Ishikawa (cell line): ENCODE measurements around the gene ALDH3A2.

Source experiments
- CEBPB ChIP-seq: IDR thresholded peaks from 2 replicates; pipeline ENCODE4 v1.6.1; 2012
- CREB1 ChIP-seq: IDR thresholded peaks from 2 replicates; pipeline ENCODE4 v1.6.1; 2012; ENCODE audit warnings: low read depth
- EGR1 ChIP-seq: IDR thresholded peaks from 2 replicates; pipeline ENCODE4 v1.6.1; 2012
- EP300 ChIP-seq: IDR thresholded peaks from 2 replicates; pipeline ENCODE4 v1.6.1; 2012; ENCODE audit warnings: borderline replicate concordance
- FOXM1 ChIP-seq: IDR thresholded peaks from 2 replicates; pipeline ENCODE4 v1.6.1; 2012; ENCODE audit warnings: low read depth, borderline replicate concordance
- NFIC ChIP-seq: IDR thresholded peaks from 2 replicates; pipeline ENCODE4 v1.6.1; 2012
- RAD21 ChIP-seq: IDR thresholded peaks from 2 replicates; pipeline ENCODE4 v1.6.1; 2012; ENCODE audit warnings: low read depth
- TAF1 ChIP-seq: IDR thresholded peaks from 2 replicates; pipeline ENCODE4 v1.6.1; 2012; ENCODE audit warnings: low read depth, mild to moderate bottlenecking
- TCF12 ChIP-seq: IDR thresholded peaks from 2 replicates; pipeline ENCODE4 v1.6.1; 2012; ENCODE audit warnings: low read depth
- TEAD4 ChIP-seq: IDR thresholded peaks from 2 replicates; pipeline ENCODE4 v1.6.1; 2012
- YY1 ChIP-seq: IDR thresholded peaks from 2 replicates; pipeline ENCODE4 v1.6.1; 2012; ENCODE audit warnings: low read depth
- ZBTB7A ChIP-seq: IDR thresholded peaks from 2 replicates; pipeline ENCODE4 v1.6.1; 2012; ENCODE audit warnings: low read depth
- TF ChIP-seq, protein P1 (sequence below): IDR thresholded peaks from 2 replicates; pipeline ENCODE4 v1.6.1; 2012
- TF ChIP-seq, protein P2 (sequence below): IDR thresholded peaks from 2 replicates; pipeline ENCODE4 v1.6.1; 2012; ENCODE audit warnings: low read depth, mild to moderate bottlenecking
- TF ChIP-seq, protein P3 (sequence below): IDR thresholded peaks from 2 replicates; pipeline ENCODE4 v1.6.1; 2012

Gene ALDH3A2

DNA sequence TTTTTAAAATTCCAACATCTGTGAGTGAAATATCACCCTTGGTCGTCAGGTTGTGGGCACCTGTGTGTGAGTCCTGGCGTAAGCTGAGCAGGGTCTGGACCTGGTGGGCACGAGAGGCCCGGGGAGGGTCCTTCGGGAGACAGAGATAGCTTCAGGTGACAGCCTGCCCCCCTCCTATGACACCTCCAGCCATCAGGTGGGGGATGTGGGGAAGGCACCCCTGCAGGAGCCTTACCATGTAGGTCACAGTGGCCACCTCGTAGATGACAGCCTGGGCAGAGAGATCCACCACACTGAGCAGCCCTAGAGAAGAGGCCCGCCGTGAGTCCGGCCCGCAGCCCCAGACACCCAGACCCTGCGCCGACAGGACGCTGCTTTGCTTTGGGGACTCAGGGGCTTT is 56.6 kb downstream of the ALDH3A2 start:
- TF ChIP-seq YY1 (no peak), TAF1 (no peak), CREB1 (no peak), TEAD4 (no peak), ZBTB7A (no peak), FOXM1 (no peak)
- TF ChIP-seq, protein P1, sequence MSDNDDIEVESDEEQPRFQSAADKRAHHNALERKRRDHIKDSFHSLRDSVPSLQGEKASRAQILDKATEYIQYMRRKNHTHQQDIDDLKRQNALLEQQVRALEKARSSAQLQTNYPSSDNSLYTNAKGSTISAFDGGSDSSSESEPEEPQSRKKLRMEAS: no peak
- TF ChIP-seq, protein P2, sequence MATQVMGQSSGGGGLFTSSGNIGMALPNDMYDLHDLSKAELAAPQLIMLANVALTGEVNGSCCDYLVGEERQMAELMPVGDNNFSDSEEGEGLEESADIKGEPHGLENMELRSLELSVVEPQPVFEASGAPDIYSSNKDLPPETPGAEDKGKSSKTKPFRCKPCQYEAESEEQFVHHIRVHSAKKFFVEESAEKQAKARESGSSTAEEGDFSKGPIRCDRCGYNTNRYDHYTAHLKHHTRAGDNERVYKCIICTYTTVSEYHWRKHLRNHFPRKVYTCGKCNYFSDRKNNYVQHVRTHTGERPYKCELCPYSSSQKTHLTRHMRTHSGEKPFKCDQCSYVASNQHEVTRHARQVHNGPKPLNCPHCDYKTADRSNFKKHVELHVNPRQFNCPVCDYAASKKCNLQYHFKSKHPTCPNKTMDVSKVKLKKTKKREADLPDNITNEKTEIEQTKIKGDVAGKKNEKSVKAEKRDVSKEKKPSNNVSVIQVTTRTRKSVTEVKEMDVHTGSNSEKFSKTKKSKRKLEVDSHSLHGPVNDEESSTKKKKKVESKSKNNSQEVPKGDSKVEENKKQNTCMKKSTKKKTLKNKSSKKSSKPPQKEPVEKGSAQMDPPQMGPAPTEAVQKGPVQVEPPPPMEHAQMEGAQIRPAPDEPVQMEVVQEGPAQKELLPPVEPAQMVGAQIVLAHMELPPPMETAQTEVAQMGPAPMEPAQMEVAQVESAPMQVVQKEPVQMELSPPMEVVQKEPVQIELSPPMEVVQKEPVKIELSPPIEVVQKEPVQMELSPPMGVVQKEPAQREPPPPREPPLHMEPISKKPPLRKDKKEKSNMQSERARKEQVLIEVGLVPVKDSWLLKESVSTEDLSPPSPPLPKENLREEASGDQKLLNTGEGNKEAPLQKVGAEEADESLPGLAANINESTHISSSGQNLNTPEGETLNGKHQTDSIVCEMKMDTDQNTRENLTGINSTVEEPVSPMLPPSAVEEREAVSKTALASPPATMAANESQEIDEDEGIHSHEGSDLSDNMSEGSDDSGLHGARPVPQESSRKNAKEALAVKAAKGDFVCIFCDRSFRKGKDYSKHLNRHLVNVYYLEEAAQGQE: no peak

DNA sequence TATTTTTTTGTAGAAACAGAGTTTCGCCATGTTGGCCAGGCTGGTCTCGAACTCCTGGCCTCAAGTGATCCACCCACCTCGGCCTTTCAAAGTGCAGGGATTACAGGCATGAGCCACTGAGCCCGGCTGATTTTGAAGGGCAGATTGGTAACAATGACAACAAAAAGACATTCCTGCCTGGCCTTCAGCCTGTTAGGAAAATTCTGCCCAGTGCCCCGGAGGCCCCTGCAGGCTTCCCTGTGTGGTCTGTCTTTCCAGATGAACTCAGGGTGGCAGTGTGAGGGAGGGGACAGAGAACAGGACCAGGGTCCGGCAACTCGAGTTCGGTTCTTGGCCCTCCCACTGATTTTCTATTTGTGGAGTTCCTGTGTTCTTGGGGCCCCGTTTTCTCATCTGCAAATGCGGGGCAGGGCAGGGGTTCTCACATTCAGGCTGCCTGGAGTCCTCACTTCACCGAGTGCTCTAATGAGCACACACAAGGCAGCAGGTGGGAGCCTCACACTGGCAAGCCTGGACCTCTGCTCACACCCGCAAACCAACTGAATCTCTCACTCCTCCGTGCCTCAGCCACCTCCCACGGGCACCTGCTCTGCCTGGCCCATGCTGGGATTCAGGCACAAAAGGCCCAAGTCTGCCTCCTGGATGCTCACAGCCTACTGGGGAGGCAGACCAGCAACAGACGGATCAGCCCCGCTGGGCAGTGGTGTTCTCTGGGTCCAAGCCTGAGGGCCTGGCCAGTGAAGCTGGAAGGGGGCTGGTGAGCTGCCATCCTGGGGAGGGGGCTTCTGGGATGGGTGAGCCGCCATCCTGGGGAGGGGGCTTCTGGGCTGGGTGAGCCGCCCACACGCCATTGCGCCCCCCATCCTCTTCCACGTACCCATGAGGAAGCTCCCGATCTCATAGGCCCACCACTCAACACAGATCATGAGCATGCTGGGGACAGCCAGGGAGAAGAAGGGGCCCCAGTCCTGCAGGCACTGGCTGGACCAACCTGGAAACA is 57.5 kb downstream of the ALDH3A2 start:
- no peak for TF ChIP-seq CEBPB
- no peak for TF ChIP-seq TAF1
- TF ChIP-seq, protein P1: no peak
- TF ChIP-seq EGR1: no peak
- TF ChIP-seq NFIC: no peak
- TF ChIP-seq, protein P2: no peak
- TF ChIP-seq EP300: no peak
- no peak for TF ChIP-seq ZBTB7A
- TF ChIP-seq RAD21: no peak
- TF ChIP-seq TCF12: no peak
- TF ChIP-seq FOXM1: no peak

DNA sequence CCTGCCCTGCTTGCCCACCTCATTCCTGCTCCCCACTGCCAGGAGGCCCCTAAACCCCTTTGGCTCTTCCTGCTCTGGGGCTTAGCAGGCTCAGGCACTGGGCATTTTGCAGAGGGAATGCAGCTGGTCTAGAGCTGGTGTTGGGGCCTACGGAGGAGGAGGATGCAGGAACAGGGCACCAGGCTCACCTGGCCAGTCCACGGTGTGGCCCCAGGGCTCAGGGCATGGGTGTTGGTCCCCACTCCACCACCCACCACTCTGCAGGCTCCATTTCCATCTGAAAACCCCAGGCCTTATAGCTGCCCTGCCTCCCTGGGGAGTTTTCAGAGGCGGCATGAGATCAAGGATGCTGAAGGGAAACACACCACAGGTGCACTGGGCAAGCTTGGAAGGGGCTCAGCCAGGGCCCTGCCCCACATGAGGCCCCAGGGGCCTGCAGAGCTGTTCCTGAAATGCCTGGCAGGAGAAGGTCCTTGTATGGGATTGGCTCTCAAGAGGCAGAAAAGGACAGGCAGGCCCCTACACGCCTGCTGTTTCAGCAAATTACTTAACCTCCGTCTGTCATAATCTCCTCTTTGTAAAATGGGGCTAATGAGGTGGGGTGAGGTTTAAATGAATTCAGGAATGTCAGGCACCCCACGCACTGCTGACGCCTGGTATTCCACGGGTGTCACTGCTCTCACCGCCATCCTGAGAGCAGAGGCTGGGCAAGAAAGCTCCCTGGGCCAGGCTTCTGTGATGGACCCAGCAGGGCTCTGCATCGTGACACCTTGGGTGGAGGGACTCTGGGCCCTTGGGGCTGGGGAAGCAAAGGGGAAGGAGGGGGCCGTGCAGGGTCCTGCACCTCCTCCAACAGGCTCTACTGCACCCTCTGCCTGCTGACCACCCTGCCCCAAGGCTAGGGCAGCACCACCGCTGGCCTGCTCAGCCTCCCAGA is 58.5 kb downstream of the ALDH3A2 start:
- TF ChIP-seq, protein P1: no peak
- TF ChIP-seq, protein P2: no peak

DNA sequence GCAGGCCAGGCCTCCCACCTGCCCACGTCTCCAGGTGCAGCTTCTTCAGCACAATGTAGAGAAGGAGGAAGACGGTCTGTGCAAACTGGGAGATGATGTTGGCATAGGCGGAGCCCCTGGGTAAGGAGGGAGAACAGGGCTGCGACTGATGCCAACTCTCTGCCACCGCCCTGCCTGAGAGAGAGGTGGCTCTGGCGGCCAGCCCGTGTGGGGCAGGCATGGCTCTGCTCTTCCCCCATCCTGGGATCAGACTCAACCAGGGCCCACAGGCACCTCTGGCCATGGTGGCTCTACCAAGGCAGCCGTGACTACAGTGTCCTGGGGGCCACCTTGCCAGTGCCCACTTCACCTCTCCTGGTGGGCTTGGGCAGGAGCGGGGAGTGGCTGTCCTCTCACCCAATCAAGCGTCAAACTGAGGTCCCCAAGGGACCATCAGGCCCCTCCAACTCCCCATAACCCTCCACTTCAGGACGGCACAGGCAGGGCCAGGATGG is 59.2 kb downstream of the ALDH3A2 start:
- no peak for TF ChIP-seq ZBTB7A
- TF ChIP-seq CREB1: no peak
- TF ChIP-seq, protein P2: no peak
- TF ChIP-seq EGR1: no peak
- no peak for TF ChIP-seq TCF12
- no peak for TF ChIP-seq EP300
- no peak for TF ChIP-seq RAD21
- TF ChIP-seq, protein P3, sequence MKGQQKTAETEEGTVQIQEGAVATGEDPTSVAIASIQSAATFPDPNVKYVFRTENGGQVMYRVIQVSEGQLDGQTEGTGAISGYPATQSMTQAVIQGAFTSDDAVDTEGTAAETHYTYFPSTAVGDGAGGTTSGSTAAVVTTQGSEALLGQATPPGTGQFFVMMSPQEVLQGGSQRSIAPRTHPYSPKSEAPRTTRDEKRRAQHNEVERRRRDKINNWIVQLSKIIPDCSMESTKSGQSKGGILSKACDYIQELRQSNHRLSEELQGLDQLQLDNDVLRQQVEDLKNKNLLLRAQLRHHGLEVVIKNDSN: no peak
- TF ChIP-seq YY1: no peak
- no peak for TF ChIP-seq TAF1
- TF ChIP-seq CEBPB: no peak
- TF ChIP-seq TEAD4: no peak
- no peak for TF ChIP-seq FOXM1
- TF ChIP-seq NFIC: no peak
- TF ChIP-seq, protein P1: no peak
